ENCODE data around the gene DNAH7.

DNA sequence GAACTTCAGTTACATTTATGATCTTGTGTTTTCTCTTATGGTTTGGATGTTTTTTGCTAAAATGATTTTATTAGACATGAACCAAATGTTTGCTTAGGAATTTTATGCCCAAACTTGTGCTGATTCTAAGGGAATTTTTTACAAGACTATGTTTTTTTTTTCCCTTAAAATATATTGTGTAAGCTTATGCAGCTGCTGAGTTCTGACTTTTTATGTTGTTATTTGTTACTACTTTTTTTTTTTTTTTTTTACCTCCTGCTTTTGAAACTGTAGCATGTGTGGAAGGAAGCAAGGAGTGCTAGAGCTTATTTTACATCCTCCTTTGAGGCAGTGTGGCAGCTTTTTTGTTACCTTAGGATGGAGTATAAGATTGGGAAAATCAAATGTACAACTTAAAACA lies 6.0 kb upstream of the DNAH7 start:
- TF ChIP-seq YY1 (IDR thresholded peaks at IDR 0.05; ENCODE audit: insufficient read depth, insufficient read length): no peak
- TF ChIP-seq ZNF274 (IDR thresholded peaks at IDR 0.05; ENCODE audit: low read depth, low read length): no peak

Measured in NT2/D1 (cell line).